Stimulated activated naive CD4-positive, alpha-beta T cell (primary cell): ENCODE results near the gene MTERF2.

Experiments used
- DNase-seq, 6 experiments: peaks; one replicate each; lab custom pipeline; 2025; lab: John Stamatoyannopoulos, UW

Gene MTERF2

DNA sequence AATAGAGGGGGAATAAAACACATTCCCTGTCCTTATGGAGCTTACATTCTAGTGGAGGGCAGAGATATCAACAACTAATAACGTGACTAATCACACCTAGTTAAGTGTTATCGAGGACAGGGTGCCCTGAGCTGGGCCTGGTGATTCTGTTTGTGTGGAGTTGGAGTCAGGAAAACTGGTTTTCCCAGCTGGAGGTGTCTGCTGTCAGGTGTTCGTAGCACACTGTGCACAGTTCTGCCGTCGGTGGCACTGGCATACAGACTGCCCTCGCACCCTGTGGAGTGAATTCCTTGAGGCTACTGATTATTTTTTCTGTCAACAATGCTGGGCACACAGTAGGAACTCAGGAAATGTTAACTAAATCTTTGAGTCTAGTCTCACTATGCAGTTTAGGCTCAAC, 900 bp upstream of the MTERF2 start:
- DNase-seq, result no peak

- DNase-seq, result no peak
These were observed 811 bp downstream of the MTERF2 start for GRCh38 chr12:106986135-106986534.

GRCh38 chr12:106985479-106985878, 1.5 kb downstream of the MTERF2 start:
- DNase-seq, result no peak

DNA sequence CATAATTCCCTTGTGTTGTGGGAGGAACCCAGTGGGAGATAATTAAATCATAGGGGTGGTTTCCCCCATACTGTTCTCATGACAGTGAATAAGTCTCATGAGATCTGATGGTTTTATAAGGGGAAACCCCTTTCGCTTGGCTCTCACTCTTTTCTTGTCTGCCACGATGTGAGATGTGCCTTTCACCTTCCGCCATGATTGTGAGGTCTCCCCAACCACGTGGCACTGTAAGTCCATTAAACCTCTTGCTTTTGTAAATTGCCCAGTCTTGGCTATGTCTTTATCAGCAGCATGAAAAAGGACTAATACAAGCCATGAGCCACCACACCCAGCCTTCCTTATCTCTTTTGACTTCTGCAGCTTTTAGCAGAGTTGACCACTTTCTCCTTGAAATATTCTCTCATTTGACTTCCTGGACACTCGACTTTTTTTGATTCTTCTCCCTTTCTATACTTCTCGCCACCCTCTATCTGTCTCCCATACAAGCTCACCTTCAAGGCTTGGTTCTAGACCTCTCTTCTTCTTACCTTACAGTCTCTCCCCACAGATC, 2.3 kb downstream of the MTERF2 start:
- DNase-seq, result no peak

DNA sequence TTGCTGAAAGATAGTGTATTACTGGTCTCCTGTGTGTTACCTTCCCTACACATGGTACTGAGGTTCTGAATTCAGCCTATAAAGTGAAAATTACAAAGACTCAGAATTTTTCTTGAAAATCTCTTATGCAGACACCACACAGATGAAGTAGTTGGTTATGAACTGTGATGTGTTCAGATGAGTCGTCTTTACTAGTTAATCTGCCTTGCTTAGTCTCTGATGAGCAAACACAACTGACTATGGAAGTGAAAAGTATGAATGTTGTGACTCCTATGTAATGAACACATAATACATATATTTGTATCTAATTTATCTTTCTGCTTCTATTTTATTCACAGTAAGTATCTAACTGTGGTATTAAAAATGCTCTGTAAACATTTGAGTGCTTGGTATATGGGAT, 4.7 kb downstream of the MTERF2 start:
- DNase-seq, result no peak

DNA sequence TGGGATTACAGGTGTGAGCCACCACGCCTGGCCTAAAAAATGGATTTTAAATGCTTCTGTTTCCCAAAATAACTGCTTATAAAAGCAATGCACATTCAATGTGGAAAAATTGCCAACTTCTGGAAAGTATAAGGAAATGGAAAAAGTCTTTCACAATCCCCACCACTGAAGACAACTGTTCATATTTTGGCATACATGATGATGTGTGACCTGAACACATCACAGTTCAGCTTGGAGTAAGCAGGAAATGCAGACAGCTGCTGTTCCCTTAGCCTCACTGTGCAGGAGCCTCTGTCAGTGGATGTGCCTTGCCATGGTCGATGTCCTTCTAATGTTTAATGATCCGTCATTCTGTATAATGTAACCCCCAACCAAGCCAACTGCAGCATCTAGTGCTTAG, 5.2 kb downstream of the MTERF2 start:
- DNase-seq, result no peak

GRCh38 chr12:106980944-106981343, 6.0 kb downstream of the MTERF2 start:
- no peak for DNase-seq

GRCh38 chr12:106978035-106978800, 8.7 kb downstream of the MTERF2 start:
- no peak for DNase-seq

DNA sequence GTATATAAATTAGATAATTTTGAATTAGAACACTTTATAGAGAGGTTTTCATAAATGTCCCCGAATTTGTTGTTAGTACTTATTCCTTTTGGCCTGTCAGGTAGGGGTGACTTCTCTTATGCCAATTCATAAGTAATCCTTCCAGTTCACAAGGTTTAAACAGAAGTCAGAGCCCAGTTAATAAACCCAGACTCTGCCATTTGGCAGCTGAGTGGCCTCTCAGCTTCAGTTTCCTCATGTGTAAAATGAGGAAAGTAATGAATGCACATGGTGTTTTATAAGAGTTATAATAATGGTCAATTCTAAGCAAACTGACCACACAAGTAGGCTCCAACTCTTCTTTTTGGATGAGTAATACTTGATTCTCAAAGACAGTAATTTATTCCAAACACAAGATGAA, 10.3 kb downstream of the MTERF2 start:
- DNase-seq, result no peak

DNA sequence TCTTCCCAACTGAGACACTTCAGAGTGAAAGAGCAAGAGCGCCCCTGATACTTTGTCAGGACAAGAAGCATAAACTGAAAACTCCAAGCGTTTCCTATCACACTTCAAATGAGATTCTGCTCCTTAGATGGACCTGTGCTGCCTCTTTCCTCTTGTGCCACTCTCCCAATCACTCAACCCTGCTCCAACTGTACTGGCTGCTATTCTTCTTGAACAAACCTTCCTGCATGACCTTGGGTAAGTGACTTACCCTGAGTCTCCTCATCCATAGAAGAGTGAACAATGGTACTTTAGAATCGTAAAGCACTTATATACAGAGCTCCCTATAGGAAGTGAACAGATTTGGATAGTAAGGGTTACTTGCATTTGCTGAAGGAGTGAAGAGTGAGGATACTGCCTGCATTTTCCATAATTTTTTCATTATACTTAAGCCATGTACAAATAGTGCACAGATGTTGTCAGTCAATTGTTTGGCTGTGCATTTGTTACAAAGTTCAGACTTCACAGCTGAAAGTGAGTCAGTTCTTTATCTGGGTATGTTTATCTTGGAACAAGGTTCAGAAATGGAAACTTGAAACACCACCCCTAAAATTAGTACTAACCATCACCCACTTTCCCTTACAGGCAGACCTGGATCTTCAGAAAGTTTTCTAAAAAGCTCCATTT, 10.8 kb downstream of the MTERF2 start:
- DNase-seq, result no peak

GRCh38 chr12:106975098-106975497, 11.8 kb downstream of the MTERF2 start:
- DNase-seq, result no peak

- DNase-seq, result no peak
These were observed 12.4 kb downstream of the MTERF2 start for GRCh38 chr12:106974511-106974910.

GRCh38 chr12:106973545-106973944, 13.4 kb downstream of the MTERF2 start:
- DNase-seq, result no peak

GRCh38 chr12:106971065-106971464, 15.9 kb downstream of the MTERF2 start:
- DNase-seq, result no peak

DNA sequence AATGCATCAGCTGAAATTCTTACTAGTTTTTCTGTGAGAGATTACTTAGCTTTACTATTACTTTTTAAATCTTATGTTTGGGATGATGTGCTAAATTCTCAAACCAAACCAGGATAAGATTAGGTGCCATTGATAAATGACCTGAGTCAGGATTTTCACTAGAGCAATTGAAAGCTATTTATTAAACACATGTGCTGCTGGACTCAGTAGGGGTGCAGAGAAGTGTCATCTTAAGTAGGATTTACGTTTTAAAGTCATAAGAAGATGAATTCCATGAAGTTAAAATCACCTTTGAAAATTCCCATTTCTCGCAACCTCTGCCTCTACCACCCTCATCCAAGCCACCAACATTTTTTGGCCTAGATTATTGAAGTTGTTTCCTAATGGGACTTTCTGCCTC, 22.4 kb downstream of the MTERF2 start:
- DNase-seq, result no peak

- DNase-seq, result no peak
These were observed 24.7 kb downstream of the MTERF2 start for GRCh38 chr12:106962286-106962685.

DNA sequence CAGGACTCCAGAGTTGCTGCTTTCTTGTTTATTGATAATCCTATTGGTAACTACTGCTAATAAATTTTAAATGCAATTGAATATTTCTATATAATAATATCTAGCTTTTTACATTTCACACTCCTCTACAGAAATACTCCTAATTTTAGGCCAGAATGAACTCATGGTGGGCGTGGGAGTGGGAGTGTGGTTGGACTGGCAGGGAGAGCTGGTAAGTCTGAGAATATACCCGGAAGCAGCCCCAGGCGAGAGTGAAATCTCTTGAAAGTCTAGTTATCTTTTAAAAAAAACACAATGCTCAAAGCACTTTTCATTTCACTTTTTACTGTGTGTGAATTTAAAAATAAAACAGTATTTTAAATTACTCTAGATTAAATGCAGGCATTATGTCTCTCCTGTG, 26.5 kb downstream of the MTERF2 start:
- DNase-seq, result no peak

DNA sequence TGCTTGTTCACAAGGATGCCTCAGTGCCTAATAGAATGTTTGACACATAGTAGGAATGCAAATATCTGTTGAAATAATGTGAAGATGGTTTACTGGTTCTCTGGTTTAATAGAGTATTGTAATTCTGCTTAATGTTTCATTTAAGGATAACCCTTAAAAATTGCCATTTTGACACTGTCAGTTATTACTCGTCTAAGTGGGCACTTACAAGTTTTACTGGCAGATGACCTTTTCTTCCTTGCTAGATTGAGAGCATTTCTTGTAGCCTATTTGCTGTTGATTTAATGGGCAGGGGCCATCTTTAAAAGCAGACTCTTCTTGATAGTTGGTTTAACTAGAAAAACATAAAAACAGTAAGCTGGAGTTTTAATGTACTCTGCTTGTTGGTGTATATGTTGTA, 29.4 kb downstream of the MTERF2 start:
- no peak for DNase-seq

GRCh38 chr12:106956048-106956578, 30.8 kb downstream of the MTERF2 start:
- DNase-seq, result peak in 2 of 6 experiments; percentile 51 to 63

- DNase-seq, result peak; percentile 79 to 89 (median 86)
These were observed 31.4 kb downstream of the MTERF2 start, which contains the start of gene TMEM263 for GRCh38 chr12:106955377-106956047. TSS of gene TMEM263 (plus strand) at chr12:106955907. CDS start at chr12:106967117, 11,210 bp downstream.

DNA sequence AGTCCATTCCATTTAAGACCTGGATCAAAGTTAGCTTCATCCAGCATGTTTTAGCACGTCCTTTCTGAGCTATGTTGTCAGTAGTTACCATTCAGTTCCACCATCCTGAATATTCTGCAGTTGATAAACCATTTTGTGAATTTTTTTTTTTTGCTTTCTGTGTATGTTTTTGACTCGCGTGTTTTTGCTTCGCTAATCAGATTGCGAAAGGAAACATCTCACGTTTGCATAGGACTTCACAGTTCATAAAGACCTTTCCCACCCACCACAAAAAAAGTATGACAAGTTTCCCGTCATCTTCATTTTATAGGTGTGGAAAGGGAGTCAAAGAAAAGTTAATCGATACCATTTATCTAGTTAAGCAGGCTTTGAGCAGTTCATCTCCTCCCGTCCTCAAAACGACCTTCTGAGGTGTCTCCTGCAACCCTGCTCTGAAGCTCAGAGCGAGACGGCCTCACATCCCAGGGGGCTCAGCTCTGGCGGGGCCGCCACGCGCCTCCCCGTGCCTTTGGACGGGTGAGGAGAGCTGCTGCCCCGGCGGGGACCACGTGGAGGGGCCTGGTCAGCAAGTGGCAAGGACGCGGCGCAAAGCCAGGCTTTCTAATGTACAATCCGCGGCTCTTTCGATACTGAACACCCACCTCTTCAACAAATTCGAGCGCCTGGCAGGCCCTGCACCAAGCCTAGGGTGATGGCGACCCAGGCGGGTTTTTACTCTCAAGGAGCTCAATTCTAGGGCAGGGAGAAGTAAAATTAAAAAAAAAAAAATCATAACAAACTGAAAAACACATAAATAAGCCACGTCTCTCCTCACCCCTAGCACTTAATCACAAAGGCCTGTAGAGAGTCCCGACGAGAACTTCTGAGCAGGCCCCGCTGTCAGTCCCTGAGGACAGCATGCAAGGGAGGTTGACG, 32.2 kb downstream of the MTERF2 start:
- peak; percentile 42 to 76 (median 44) for DNase-seq
